GM19324 (cell line): ENCODE data around the gene OR52E5.

ENCODE experiments used
- ATAC-seq: cut with Tn5 transposase; IDR thresholded peaks from one replicate; pipeline ENCODE4 v1.9.1; 2021; ENCODE audit warnings: mild to moderate bottlenecking, moderate library complexity; ENCODE audit not compliant: unreplicated experiment, low FRiP score

OR52E5 gene

DNA sequence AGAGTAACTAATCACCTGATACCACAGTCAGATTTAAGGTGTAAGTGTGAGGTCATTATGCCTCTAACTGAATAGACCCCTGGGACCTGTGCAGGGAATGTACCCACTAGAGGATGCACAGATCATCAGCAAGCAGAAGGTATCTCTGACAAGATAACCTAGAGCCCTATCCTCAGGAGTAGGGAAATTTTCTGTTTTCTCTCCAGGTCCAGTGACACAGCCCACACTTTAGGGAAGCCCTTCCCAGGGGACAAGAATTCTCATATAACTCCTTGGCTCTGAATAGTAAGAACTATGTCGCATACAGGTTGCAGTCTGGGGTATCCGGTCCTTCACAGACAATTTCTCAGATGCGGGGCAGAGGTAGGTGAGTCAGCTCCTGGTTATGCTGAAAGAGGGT is at the start of gene OR52E5:
TSS of gene OR52E5 (plus strand) at position 301 of the 400 bp plus-strand sequence. CDS start 7,569 bp downstream, outside the sequence.
- no peak for ATAC-seq

DNA sequence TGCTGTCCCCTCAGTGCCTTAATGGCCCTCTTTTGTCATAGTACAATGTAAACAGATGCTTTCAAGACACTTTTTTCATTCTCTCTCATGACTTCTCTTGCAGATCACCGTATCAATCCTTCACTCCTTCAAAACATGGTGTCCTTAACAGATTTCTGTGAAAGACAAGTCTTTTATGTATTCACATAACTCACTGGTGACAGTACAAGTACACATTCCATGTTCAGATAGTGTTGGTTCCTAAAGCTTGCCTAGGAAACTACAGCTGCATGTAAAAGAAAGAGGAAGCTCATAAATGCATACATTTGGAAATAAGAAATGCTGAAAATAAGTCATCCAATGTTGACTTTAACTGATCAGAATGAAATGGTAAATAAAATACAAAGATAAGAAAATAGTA is 46.3 kb upstream of the OR52E5 start:
- no peak for ATAC-seq

DNA sequence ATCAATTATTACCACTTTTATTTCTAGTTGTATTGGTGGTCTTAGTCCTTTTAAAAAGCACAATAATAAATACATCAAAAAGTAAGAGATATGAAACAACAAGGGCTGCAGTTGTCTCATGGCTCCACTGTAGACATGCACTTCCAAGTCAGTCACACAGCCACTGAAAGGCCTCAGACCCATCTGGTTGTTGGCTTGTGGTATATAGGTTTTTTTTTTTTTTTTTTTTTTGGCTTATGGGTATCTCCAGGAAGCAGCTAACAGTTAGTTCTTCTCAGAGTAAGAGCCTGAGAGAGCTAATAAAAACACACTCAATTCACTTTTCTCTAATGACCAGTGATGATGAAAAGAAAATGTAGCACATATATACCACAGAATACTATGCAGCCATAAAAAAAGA is 45.3 kb upstream of the OR52E5 start:
- no peak for ATAC-seq

DNA sequence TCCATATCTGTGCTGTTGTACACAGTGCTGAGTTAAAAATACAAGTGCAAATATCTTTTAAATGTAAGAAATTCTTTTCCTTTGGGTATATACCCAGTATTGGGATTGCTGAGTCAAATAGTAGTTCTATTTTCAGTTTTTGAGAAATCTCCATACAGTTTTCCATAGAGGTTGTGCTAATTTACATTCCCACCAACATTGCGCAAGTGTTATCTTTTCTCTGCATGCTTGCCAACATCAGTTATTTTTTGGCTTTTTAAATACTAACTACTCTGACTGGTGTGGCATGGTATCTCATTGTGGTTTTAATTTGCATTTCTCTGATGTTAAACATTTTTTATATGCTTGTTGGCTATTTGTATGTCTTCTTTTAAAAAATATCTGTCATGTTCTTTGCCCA is 42.0 kb upstream of the OR52E5 start:
- ATAC-seq, result no peak

DNA sequence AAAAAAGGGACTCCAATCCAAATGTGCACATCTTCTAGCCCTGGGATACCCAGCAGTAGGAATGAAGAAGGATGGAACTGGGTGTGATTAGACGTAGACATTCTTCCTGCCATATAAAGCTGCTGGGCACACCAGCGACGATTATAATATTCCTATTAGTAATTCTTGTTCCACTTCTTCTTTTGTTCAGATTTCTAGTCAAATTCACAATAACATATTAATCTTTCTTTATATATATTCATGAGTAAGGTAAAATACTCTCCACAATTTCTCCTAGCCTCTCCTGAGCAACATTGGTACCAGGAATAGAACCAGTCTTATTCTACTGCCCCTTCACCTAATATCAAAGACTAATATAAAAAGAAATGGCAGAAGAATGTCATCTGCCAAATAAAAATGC is 35.4 kb upstream of the OR52E5 start, which contains the start of gene OR52E8:
TSS of gene OR52E8 (minus strand) at position 101 of the 400 bp plus-strand sequence. CDS start at position 101, 0 bp downstream.
- no peak for ATAC-seq

DNA sequence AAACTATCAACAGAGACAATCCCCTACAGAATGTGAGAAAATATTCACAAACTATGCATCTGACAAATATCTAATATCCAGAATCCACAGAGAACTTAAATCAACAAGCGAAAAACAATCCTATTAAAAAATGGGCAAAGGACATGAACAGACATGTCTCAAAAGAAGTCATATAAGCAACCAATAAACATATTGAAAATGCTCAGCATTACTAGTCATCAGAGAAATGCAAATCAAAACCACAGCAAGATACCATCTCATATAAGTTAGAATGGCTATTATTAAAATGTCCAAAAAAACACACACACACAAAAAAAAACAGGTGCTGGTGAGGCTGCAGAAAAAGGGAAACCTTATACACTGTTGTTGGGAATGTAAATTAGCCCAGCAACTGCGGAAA is 27.2 kb upstream of the OR52E5 start:
- ATAC-seq, result no peak

DNA sequence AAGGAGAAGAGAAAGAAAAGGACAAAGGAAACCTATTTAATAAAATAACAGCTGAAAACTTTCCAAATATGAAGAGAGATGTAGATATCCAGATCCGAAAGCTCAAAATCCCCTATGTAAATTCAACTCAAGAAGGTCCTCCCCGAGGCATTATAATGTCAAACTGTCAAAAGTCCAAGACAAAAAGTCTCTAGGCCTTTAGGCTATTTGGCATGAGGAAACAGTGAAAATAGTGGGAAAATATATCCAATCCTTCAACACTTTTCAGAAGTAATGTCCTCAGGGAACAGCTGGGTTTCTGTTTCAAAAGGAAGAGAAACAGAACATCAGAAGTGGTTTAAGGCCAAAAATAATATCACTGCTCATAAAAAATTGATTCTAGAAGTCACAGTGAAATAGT is 14.4 kb upstream of the OR52E5 start:
- ATAC-seq, result no peak

DNA sequence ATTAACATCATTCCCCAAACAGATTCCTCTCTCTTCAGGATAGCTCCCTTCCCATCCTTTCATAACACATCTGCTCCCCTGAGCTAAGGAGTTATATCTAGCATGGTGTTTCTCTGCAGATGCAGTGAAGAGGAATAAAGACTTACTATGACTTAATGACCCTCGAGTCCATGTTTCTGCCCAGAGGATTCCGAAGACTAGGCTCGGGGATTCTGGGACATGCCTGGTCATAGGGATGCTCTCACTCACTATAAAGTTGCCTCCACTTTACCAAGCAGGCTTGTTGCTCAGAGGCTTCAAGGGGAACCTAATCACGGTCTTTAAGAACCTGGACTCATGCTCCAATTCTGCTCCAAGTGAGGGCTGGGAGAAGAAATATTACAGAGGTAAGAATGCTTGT is 12.7 kb upstream of the OR52E5 start, which contains the start of gene OR52E4:
TSS of gene OR52E4 (plus strand) at position 301 of the 400 bp plus-strand sequence. CDS start 3,664 bp downstream, outside the sequence.
- ATAC-seq, result no peak

DNA sequence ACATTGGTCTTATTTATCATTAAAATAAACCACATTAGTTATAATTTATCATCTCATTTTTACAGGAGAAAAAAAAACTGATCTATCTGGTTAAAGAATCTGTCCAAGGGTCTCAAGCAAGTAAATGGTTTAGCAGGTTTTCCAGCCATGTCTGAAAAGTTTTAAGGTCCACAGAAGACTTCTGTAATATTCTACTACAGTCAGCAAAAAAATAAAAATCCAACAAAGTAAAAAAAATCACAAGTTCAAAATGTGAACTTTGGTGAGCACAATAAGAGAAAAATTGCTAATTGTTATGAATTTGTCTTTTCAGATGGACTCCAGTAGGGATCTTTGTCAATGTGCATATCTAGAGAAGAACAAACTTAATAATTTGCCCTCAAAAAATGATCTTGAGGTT is 11.3 kb upstream of the OR52E5 start:
- ATAC-seq, result no peak

DNA sequence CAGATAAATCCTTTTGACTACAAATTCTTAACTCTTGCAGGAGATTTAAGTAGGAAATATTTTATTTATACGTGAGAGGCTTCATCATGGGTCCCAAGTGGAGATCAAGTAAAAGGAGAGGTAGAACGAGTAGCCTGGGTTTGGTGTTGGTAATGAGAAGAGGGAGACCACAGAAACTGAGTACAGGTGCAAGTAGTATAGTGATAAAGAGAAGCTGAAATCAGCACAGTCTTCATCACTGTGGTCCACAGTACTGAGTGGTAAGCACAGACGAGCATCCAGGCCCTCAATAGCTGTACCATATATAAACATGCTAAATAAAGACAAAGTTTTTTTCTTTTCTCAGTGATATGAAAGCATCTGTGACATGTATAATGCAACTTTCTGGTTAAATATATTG is 5.8 kb upstream of the OR52E5 start:
- ATAC-seq, result no peak

DNA sequence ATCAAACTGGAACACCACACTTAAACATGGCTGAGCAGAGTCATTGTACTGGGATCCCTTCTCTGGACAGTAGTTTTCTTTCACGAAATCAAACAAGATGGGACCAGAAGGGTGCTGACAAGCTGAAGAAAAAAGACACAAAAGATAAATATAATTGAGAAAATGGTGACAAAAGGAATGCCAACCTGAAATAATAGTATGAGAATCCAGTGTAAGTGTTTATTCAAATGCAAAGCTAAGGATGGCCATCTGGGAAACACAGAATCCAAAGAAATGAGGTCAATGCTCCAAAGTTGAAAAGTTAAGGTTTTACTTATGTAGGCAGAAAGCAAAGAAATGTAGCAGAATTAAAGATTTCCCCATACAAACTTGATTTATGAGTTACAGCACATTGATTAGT is 5.3 kb upstream of the OR52E5 start:
- ATAC-seq, result no peak

DNA sequence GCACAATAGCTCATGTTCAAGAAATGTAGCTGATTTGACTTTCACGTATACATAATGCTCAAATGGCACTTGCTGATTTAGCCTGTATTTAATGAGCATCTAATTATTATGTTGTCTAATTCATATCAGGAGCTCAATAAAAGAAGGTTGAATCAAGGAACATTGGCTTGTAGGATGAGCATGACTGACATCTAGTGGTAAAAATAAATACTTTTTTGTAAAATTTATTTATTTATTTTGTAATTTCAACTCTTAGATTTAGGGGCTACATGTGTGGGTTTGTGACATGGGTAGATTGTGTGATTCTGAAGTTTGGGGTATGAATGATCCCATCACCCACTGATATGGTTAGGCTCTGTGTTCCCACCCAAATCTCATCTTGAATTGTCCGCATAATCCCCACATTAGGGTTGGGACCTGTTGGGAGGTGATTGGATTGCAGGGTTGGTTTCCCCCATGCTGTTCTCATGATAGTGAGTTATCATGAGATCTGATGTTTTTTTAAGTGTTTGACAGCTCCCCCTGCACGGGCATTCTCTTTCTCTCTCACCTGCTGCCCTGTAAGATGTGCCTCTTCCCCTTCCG is 1.7 kb upstream of the OR52E5 start:
- ATAC-seq, result no peak

DNA sequence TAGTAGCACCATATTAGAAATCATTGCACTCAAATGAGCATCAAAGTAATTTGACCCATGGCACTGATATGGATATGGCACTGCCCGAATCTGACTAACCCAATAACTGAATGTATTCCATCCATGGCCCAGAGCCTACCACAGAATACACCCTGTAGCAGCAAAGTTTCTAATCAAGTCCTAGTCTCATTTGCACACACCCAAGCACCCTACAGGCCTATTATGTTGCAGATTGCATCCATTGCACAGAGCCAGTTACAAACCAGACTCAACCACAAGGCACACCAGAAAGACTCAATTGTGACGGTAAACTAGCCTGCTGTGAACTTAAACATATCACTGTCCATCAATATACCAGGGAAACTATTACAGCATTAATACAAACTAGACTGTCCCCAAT is 6.5 kb downstream of the OR52E5 start:
- ATAC-seq, result no peak

DNA sequence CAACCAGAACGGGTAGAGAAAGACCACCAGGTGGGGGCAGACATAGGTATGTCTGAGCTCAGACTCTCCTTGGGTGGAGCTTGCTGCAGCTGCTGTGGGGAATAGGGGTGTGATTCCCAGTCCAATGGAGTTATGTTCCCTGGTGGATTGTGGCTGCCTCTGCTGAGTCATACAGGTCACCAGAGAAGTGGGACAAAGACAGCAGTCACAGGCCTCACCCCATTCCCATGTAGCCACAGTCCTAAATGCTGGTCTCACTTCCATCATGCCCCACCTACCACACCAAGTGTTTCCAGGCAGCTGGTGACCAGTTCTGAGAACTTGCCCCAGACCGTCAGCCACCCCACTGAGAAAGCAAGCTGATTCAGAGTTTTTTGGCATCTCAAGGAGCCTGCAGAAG is 17.5 kb downstream of the OR52E5 start:
- ATAC-seq, result no peak

DNA sequence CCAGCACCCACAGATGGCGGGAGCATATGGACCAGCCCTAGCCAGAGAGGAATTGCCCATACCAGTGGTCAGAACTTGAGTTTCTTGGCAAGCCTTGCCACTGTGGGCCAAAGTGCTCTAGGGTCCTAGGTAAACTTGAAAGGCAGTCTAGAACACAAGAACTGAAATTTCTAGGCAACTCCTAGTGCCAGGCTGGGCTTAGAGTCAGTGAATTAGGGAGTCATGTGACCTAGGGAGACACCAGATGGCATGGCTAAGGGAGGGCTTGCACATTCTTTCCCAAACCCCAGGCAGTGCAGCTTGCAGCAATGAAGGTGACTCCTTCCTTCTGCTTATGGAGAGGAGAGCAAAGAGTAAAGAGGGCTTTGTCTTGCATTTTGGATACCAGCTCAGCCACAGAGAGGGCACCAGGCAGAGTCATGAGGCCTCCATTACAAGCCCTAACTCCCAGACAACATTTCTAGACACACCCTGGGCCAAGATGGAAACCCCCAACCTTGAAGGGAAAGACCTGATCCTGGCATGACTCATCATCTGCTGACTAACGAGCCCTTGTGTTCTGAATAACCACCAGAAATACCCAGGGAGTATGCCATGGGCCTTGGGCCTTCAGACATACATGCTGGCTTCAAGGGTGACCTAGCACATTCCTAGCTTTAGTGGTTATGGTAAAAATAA is 29.9 kb downstream of the OR52E5 start:
- ATAC-seq, result no peak

DNA sequence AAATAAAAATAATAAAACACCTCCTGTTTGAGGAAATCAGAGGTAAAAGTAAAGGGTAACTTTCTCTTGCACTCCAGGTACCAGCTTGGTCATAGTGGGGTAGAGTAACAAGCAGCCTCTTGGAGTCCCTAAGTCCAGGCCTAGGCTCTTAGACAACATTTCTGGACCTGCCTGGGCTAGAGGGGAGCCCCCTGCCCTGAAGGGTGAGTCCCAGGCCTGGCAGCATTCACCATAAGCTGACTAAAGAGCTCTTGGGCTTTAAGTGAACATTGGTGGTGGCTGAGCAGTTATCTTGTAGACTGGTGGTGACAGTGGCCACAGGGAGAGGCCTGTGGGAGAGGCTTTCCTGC is 30.4 kb downstream of the OR52E5 start:
- ATAC-seq, result no peak

DNA sequence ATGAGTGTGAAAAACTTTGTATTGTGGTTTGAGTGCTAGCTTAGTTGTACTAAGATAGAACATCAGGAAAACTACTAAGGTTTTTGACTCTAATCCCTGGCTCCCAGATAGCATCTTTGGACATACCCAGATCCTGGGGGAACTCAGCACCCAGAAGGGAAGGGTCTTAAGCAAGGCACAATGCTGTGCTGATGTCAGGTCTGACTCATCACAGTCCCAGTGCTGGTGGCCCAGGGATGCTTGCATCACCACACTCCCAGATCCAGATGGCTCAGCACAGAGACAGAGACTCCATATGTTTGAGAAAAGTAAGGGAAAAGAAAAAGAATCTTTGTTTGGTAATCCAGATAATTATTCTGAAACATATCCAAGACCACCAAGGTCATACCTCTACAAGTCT is 30.8 kb downstream of the OR52E5 start:
- no peak for ATAC-seq

DNA sequence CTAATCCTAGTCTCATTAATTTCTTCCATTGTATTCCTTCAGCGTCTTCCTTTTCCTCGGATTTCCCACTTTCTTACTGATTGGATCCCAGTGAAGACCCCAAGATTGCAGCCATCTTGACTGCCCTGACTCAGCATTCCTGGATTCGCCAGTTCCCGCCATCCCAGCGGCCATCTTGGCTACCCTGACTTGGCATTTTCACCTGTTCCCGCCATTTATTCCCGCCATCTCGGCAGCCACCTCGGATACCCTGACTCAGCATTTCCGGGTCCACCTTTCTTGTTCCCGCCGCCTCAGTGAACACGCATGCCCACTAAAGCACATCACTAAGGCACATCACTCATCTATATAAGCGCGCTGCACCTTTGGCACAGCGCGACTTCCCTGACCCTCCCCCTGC is 35.3 kb downstream of the OR52E5 start:
- ATAC-seq, result no peak

DNA sequence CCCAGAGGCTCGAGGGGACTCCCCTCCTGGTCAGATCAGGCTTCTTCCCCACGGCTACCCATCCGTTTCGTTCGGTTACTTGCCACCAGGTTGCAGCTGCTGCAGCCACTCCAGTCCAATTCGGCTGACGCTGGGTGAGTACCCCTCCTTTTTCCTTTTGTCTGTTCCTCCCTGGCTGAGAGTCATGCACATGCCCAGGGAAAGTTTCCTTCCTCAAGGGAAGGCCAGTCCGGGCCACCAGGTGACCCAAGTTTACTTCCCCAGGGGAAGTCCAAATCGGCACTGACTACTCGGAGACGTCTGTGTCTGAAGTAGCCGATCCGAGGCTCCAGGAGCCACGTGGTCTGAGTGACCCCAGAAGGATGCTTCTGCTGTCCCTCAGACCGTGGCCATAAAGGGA is 35.8 kb downstream of the OR52E5 start:
- no peak for ATAC-seq

DNA sequence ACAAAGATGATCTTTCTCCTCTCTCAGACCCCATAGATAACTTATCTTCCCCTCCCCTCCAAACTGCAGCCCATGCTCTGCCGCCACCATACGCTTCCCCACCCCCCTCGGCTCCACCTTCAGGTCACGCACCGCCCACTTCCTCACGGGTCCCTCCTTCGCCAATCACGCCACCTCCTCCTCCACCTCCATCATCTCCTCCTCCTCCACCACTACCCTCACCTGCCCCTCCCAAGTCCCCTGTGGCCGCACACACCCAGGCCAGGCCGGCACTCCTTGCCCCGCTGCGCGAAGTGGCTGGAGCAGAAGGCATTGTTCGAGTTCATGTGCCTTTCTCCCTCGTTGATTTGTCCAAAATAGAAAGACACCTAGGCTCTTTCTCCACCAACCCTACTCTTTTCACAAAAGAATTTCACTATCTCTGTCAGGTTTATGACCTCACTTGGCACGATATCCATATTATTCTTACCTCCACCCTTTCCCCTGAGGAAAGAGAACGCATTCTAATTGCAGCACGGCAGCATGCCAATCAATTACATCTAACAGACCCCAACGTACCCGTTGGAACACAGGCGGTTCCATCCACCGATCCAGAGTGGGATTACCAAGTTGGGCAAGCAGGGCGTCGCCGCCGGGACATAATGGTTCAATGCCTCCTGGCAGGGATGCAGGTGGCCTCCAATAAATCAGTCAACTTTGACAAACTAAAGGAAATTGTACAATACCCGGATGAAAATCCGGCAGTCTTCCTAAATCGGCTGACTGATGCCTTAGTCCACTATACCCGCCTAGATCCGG is 36.8 kb downstream of the OR52E5 start:
- ATAC-seq, result no peak

DNA sequence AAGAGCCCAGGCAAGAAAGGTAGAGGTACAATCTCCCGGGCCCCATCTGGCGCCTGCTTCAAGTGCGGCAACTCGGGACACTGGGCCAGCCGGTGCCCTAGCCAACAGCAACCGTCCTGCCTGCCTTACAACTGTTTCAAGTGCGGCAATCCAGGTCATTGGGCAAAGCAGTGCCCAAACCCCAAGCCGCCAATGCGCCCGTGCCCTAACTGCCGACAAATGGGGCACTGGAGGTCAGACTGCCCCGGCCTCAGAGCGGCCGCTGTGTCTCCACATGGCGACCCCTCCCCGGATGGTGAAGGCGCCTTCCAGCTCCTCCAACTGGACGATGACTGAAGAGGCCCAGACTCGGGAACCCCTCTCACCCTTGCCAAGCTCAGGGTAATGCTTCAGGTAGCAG is 37.6 kb downstream of the OR52E5 start:
- no peak for ATAC-seq

DNA sequence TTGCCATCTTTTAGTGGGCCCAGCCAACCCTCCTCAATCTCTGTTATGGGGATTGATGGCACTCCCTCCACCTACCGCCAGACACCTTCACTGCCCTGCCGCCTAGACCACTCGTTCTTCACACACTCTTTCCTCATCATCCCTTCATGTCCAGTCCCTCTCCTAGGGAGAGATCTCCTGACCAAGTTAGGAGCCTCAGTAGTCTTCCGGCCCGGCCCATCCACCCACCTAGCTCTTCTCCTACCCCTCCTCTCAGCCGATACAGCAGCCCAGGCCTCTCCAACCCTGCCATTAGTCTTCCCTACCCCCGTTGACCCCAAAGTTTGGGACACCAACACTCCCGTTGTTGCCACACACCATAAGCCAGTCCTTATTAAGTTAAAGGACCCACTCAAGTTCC is 38.1 kb downstream of the OR52E5 start:
- no peak for ATAC-seq
